ENCODE data around the gene OXCT2.
"Not testable (repeated sequence)": the region's sequence is repeated elsewhere in the genome, so short reads cannot be mapped to it uniquely, and the experiment has no call there.

OXCT2 gene

DNA sequence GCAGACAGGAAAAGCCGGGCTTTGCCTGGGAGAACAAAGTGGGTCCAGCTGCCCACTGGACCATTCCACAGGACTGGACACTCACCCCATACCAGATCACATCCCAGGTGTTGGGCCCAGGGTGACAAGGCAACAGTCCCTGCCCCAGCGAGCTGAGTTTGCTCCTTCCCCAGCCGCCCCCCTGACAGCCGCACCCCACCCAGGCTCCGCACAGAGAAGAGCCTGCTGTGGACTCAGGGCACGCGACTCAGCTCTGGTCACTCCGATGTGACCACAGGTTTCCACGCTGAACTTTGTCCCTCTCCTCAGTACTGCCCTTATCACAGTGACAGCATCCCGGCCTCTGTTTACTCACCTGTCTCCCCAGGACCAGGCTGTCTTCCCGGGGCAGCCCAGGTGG lies 16.3 kb upstream of the OXCT2 start:
- no peak for DNase-seq (ENCODE audit: low read depth in 2 of 2)

DNA sequence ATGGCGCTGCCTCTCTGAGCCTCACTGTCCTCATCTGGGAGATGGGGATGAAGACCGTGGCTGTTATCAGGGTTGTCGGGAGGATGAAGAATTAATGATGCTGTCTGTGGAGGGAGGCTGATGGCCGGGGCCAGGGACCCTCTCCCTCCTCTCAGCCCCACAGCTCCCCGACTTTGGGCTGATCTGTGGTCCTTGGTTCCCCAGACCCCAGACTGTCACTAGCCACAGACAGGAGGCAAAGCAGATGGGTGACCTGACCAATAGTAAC lies 15.9 kb upstream of the OXCT2 start:
- not testable (repeated sequence) for DNase-seq (ENCODE audit: low read depth in 2 of 2)

DNA sequence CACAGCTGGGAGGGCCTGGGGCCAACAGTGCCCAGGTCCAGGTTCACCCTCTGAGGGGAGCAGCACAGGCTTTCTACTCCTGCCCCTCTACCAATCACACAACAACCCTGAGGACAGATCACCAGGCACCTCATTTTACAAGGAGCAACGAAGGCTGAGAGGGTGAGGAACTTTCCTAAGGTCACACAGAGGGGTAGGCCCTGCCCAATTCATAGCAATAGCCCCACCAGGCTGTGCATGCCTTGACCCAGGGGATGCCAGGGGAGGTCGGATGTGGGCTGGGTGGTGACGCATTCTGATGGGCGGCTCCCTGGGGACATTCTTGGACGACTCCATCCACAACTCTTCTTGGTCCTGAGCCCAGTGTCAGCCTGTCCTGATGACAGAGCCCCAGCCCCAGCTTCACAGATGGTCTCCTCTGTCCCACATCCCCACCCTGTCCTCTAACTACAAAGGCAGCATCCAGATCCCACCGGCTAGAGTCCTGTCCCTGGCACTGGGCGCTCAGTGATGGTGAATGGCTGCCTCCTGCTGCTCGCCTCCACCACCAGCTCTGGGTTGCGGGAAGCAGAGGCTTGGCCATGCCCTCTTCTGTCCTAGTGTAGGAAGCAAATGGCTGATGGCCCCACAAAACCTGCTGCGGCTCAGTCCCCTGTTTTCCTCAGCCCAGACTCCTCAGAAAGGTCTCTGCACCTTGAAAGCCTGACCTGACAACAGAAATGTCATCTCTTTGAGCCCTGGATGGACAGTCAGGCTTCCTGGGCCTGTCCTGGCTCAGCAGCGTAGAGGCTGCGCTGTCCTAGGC lies 15.4 kb upstream of the OXCT2 start:
- not testable (repeated sequence) for DNase-seq (ENCODE audit: low read depth in 2 of 2)

DNA sequence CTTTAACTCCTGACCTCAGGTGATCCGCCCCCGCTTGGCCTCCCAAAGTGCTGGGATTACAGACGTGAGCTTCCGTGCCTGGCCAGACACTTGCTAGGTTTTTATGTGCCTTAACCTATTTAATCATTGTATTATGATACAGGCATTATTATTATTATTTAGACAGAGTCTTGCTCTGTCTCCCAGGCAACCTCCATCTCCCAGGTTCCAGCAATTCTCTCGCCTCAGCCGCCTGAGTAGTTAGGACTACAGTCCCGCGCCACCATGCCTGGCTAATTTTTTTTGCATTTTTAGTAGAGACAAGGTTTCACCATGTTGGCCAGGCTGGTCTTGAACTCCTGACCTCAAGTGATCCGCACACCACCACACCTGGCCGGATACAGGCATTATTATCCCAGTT lies 11.5 kb upstream of the OXCT2 start:
- DNase-seq (ENCODE audit: low read depth in 2 of 2) = not testable (repeated sequence)

DNA sequence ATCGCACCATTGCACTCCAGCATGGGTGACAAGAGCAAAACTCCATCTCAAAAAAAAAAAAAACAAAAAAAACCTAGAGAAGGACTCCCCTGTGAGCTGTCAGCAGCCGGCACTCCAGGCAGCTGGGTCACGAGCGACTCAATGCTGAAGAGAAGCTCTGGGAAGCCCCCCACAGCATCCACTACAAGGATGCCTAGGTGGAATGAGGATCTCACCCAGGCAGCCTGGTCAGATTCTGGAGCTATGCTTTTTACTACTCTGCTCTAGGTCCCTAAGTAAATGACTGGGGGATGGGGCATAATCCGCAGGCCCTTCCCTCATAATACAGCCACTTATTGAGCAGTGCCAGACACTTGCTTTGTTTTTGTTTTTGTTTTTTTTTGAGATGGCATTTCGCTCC lies 11.0 kb upstream of the OXCT2 start:
- no peak for DNase-seq (ENCODE audit: low read depth in 2 of 2)

DNA sequence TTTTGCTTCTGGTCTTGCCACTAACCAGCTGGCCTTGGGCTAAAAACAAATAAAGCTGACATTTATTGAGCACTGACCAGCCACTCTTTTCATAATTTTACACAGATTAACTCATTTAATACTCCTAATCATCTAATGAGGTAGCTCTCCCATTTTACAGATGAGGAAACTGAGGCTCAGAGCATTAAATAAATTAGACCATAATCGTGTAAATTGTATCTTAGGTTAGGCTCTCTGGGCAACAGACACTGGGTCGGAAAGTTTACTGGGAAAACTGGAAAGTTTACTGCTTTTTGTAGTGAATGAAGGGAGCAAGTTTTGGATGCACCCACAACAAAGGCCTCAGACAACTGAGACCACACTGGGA lies 10.2 kb upstream of the OXCT2 start:
- DNase-seq (ENCODE audit: low read depth in 2 of 2) = no peak

DNA sequence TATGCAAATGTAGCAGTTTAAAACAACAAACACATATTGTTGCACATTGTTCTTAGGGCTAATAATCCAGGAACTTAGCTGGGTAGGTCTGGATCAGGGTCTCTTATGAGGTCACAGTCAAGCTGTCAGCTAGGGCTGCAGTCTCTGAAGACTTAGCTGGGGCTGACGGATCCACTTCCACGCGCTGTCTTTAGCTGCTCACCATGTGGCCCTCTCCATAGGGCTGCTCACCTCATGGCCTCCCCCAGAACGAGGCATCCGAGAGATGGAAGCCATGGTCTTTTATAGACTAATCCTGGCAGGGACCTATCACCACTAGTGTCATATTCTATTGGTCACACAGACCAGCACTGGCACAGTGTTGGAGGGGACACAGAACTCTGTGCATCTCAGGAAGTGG lies 8.7 kb upstream of the OXCT2 start:
- DNase-seq (ENCODE audit: low read depth in 2 of 2) = no peak

DNA sequence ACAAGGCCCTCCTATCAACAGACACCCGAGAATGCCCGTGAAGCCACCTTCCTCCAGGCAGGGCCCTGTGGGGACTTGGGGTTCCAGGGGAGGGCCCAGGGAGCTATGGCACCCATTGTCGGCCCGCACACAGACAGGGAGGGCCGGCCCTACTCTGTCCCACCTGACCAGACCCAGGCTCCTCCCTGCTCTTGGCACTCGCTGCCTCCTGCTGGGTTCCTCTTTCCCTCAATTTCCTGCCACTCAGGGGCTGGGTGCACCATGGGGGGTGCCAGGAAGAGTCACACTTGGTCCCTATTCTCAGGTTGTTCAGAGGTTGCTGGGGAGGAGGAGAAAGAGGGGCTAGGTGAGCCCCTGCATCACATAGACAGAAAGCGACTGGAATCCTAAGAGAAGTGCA lies 8.0 kb upstream of the OXCT2 start:
- DNase-seq (ENCODE audit: low read depth in 2 of 2) = no peak

DNA sequence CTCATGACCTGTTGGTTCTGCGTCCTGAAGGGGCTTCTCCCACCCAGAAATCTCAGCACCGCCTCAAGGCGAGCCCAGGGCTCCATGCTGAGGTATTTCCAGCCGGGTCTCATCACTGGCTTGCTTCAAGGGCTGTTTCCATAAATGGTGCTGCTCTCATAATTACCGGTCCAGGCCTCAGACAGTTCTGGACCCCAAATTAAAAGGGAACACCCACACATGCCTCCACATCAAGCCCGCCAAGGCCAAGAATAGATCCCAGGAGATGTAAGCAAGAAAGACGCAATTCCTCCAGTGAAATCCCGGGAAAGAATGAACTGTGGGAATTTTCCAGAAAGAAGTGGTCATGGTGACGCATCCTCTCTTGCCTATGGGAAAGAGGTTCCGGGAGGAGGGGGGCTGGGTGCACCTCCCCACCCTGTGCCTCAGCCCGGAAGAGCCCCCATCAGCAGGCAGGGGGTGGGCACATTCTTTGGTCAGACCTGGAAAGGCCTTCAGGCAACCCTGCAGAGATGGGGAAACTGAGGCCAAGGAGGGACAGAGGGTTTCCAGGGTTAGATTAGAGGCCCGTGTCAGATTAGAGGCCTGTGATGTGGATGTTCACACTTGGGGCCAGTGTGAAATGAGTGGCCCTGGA lies 7.4 kb upstream of the OXCT2 start:
- DNase-seq (ENCODE audit: low read depth in 2 of 2) = not testable (repeated sequence)

DNA sequence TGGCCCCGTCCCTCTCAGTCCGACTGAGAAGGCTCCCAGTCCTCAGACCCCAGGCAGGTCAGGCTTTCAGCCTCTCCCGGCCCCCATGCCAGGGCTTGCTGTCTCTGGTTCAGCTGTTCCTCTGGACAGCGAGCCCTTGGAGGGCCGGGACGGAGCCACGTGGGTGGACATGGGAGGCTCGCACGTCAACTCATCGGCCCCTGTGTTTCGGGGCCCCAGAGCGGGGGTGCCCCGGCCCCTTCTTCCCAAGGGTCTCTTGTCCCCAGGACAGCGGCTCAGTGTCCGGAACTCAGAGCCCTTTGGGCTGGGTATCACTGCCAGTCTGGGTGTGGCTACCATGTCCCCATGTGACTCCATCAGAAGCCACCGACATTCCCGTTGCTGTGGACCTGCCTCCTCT lies 6.7 kb upstream of the OXCT2 start:
- not testable (repeated sequence) for DNase-seq (ENCODE audit: low read depth in 2 of 2)

DNA sequence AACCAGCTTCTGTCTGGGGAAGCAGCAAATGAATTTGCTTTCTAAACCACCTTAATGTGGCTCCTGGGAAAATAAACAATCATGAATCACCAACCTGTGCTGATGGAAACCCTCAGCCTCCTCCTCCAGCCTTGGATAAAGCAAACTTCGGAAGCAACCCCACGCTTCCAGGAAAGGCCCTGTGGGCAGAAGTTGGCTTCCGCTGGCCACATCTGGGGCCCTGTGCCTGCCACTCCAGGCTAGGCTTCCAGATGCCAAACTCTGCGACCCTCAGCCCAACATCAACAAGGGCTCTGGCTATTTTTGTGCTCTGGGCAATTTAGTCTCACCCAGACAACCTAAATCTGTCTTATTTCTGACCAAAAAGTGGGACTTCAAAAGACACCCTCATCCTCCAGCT lies 6.2 kb upstream of the OXCT2 start:
- no peak for DNase-seq (ENCODE audit: low read depth in 2 of 2)

DNA sequence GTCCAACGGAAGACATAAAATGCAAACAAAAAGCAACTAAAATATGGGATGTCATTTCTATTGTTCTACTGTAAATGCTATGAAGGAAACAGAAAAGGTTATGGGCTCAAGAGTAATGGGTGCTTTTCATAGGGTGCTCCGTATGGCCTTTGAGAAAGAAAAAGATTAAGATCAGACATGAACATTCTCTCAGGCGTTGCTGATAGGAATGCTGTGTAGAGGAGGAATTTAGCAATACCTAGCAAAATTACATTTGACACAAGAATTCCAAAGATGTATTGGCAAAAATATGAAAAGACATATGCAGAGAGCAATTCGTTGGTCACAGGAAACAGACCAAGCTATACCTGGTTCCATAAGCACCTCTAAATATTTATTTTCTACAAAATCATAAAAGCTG lies 5.7 kb upstream of the OXCT2 start:
- no peak for DNase-seq (ENCODE audit: low read depth in 2 of 2)

DNA sequence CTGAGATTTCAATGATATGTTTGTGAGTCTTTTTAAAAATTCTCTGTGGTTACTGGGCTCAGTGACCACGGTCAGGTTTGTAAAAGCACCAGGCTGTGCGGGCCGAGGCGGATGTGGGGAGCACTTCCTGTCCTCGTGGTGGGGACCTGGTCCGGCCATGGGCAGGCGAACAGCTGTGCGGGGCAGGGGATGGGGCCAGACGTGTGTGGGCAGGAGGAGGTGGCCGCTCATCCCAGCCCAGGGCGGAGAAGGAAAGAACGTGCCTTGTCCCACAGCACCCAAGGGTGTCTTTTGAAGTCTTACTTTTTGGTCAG lies 5.2 kb upstream of the OXCT2 start:
- DNase-seq (ENCODE audit: low read depth in 2 of 2) = no peak

DNA sequence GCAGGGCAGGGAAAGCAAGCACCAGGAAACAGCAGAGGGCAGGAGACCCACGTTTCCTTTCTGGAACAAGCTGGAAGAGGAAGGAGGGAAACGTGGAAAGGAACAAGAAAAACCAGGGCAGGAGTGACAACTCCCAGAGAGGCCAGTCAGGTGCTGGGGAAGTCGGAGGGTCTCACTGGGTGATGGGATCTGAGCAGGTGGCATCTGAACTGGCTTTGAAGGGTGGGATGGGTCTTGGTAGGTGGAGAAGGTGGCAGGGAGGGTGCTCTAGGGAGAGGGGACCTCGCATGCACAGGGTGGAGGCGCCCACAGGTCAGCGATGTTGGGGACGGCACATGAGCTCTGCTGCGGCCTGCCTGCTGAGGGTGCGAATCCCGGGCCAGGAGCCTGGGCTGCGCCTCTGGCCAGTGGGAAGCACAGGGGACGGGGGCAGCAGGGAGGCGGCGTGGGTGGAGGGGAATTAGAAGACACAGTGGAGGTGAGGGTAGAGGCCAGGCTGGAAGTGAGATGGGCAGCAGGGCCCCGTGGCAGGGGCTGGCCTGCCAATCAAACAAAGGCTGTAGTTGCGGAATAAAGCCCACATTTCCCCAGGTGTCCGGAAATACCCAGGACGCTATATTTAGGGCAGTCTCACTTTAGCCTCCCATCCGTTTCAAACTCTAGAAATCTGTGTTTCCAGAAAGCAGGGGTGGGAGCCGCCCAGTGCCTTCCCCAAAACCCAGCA lies 4.7 kb upstream of the OXCT2 start:
- not testable (repeated sequence) for DNase-seq (ENCODE audit: low read depth in 2 of 2)

DNA sequence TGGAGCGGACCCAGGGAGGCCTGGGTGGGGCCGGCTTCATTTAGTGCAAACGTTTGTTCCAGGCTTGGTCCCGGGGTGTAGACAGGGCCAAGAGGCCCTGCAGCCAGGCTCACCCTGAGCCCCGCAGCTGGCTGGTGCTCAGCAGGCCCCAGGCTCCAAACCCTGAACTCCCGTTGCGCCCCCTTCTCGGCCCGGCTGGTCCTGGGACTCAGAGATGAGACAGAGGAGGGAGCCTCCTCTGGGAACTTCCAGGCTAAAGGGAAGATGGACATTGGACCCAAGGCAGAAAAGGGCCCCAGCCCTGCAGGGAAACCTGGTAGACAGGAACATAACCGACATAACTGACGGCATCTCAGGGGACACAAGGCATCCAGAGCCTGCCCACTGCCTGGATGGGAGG lies 4.0 kb upstream of the OXCT2 start:
- DNase-seq (ENCODE audit: low read depth in 2 of 2) = not testable (repeated sequence)

DNA sequence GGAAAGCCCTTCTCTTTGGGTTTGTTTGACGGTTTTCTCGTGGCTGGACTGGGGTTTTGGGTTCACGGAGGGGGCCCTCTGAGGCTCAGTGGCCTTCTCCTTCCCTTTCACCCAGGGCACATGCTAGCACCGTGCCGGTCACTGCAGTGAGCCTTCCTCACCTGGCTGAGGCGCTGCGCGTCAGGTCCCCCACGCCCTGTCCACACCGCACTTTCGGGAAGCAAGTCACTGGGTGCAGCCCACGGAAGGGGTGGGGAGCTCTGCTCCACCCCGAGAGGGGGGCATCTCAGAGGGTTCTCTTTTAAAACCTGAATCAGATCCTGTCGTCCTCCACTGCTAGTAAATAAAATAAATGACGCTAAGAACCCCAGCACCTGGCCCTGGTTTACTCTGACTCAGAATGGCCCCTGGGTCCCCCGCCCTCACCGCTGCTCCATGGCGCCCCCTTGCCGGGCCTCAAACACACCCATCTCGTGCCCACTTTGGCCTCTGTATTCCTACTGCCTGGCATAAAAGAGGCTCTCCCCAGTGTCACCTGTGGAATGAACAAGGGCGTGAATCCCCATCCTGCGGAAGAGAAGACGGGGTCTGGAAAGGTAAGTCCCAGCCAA lies 2.3 kb upstream of the OXCT2 start:
- not testable (repeated sequence) for DNase-seq (ENCODE audit: low read depth in 2 of 2)

DNA sequence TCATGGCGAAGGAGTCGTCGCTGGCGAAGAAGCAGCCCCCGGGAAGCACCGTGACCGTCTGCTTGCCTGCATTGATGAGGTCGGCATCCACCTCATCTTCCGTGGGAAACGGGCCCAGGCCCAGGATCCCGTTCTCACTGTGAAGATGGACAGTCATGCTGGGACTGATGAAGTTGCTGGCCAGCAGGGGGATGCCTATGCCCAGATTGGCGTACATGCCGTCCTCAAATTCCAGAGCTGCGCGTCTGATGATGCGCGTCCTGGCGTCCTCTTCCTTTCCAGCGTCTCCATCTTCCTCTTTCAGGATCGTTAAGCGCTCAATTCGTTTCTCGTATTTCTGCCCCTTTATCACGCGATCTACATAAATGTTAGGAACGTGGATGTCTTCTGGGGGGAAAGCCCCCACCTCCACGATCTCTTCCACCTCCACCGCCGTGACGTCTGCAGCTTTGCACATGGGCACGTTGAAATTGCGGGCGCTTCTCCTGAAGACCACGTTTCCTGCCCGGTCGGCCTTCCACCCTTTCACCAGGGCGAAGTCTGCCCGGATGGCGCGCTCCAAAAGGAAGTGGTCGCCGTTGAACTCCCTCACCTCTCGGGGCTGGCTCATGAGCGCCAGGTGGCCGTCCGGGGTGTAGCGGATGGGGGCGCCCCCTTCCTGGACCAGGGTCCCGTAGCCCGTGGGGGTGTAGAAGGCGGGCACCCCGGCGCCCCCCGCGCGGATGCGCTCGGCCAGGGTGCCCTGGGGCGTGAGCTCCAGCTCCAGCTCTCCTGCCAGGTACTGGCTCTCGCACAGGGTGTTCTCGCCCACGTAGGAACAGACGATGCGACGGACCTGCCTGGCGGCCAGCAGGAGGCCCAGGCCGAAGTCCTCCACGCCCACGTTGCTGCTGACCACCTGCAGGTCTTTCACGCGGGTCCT lies 787 bp downstream of the OXCT2 start:
- not testable (repeated sequence) for DNase-seq (ENCODE audit: low read depth in 2 of 2)

DNA sequence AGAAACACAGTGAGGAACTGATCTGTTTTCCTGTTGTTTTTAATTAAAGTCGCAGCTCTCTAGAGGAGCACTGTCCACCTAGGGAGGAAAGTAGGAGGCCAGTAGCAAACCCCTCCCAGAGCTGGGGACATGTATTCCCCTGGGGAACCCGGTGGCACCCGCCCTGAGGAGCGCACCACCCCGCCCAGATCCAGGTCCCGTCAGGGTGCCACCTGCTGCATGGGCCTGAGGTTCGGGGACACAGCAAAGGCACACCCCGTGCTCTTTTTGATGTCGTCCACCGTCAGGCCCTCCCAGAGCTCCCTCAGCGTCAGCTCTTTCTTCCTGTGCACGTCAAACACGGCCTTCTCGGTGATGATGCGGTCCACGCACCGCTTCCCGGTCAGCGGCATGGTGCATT lies 1.6 kb downstream of the OXCT2 start:
- not testable (repeated sequence) for DNase-seq (ENCODE audit: low read depth in 2 of 2)

DNA sequence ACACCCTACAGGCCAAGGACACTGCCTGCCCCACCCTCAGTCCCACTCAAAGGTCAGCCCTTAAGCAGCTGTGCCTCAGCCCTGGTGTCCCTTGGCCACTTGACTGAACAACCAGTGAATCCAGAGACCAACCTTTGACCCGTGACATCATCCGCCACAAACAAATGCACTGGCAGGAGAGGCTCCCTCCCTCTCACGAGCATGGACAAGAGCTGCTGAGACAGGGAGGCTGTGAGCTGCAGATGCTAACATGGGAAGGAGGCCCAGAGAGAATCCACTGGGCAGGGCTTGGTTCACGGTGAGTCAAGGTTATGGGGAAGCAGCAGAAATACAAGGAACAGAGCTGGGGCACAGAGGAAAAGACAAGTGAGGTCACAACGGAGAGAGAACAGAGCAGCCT lies 4.7 kb downstream of the OXCT2 start:
- DNase-seq (ENCODE audit: low read depth in 2 of 2) = not testable (repeated sequence)

DNA sequence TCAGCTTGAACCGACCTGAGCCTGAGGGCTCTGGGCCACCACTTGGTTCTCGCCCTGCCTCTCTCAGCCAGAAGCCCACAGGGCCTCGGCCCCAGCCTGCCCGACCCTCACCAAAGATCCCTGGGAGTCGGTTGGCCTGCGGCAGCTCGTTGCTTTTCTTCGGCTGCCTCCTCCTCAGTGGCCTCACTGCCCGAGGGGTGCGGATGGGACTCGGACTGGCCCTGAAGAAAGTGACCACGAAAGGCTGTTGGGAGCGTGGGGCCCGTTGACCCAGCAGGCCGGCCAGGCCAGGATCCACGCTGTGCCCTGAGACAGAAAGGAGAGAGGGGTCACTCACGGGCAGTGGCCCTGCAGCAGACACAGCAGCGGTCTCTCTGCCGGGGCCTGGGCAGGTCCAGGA lies 6.6 kb downstream of the OXCT2 start:
- not testable (repeated sequence) for DNase-seq (ENCODE audit: low read depth in 2 of 2)

DNA sequence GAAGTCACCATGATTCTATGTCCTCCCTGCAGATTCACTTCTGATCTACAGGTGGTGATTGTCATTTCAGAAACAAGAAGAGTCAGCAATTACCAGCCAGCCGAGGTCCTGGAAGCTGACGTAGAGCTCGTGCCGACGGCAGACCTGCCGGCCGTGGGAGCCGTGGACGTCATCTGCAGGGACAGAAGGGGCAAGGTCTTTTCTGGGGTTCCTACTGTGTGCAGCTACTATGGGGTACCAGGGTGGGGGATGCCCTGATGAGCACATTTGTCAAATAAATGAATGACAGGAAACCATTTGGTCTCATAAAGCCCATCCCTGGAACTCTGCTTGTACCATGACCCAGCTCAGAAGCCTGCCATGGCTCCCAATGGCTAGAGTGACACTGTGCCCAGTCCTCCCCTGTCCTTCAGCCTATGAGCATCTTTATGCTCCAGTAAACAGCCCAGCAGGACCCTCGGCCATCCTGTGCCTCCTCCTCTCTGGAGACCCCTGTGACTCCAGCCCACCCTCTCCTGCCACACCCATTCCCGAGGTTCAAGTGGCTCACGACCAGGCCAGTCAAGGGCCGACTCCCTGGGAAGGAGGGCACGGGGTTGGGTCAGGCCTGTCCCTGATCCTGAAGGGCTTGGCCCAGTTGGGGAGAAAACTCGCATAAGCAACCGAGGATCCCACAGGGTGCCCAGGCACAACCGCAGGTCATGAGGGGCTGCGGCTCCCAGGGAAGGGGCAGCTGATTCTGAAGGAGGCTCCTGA lies 7.4 kb downstream of the OXCT2 start:
- DNase-seq (ENCODE audit: low read depth in 2 of 2) = not testable (repeated sequence)
